ENCODE data around the gene DRC7.

- TF ChIP-seq EZH2 (IDR thresholded peaks at IDR 0.05), result no peak
- no peak for TF ChIP-seq POLR2AphosphoS5 (IDR thresholded peaks at IDR 0.05; ENCODE audit: borderline replicate concordance, low read depth, low read length)
Observed at GRCh38 chr16:57645691-57646387, 48.8 kb upstream of the DRC7 start.
